Inferior parietal cortex (tissue), 1 donor: ENCODE results near the gene SUGP2.

Source experiments
- DNase-seq: peaks from one replicate; pipeline ENCODE4 v3.0.0-alpha.2; 2016; ENCODE audit errors: extremely low spot score

The SUGP2 gene

DNA sequence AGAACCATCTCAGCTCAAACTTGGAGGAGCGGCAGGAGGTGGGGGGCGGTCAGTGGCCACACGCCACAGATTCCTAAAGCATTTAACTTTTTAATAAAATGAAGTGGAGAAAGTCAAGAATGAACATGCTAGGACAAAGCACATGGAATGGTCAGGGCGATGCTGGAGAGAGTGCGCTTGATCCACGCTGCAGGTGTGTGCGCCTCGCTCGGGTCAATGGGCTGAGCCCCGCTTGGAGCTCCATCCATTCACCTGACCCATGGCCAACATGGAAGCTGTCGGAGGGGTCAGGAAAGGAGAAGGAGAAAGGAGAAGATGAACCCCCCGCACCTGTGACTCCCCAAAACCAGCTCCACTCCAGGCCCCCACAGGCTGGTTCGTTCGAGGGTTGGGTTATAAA lies 41.8 kb downstream of the SUGP2 start:
- DNase-seq = no peak

GRCh38 chr19:18991006-18991405 lies 42.3 kb downstream of the SUGP2 start:
- DNase-seq = no peak

DNA sequence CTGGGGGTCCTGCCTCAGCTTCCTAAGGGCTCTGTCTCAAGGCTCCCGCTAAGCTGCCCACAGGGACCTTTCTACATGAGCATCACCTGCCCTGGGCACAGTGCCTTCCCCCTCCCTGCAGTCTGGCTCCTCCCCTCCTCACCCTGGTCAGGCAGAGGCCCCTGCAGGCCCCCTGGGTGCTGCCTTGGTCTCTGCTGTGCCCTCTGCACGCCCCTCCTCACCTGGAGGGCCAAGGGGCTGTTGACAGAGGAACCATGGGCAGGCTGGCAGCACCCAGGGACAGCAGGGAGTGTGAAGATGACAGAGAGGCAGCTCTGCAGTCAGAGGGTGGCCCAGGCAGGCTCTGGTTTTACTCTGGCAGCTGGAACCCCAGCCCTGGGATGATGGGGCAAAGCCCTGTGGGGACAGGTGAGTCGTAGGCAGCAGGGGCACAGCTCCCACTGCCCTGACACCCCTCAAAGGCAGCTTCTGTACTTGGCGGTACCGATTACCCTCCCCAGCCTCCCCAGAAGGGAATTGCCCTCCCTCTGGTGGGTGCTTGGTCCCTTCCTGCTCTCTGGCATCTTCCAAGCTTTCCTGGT lies 43.1 kb downstream of the SUGP2 start:
- DNase-seq = no peak

DNA sequence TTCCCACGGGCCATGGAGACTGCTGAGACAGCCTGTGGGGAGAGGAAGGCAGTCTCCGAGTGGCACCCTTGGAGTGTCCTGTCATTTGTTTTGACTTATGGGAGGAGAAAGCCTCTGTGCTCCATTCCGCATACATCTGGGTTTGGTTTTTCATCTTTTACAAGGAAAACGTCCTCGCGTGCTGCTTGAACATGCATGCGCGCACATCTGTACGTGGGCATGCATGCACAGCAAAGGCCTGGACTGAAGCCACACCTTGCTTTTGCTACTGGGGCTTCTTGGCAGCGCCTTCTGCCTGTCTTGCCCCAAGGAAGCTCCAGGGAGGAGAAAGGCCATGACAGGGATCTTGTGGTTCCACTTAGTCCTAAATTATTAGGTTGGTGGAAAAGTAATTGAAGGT lies 44.0 kb downstream of the SUGP2 start:
- no peak for DNase-seq

GRCh38 chr19:18987456-18987855 lies 45.9 kb downstream of the SUGP2 start:
- no peak for DNase-seq

- DNase-seq = peak; percentile 17
Measured at GRCh38 chr19:18985257-18985656, 48.1 kb downstream of the SUGP2 start.

GRCh38 chr19:18984251-18984650 lies 49.1 kb downstream of the SUGP2 start:
- DNase-seq = no peak

DNA sequence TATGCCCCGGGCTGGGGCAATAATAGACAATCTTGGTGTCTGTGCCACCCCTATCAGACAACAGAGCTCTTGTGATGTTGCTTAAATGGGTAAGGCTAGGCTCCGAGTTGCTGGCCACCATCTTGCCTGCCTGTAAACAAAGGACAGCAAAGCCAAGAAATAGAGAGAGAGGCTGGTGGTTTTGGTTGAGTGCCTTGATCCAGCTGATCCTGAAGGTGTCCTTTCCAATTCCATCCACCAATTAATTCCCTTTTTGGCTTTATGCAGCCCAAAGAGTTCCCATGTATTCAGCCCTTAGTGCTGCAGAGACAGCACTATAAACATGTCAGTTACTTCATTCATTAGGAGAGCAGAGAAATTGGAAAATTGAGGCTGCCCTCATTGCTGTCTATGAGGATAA lies 50.6 kb downstream of the SUGP2 start:
- DNase-seq = no peak

DNA sequence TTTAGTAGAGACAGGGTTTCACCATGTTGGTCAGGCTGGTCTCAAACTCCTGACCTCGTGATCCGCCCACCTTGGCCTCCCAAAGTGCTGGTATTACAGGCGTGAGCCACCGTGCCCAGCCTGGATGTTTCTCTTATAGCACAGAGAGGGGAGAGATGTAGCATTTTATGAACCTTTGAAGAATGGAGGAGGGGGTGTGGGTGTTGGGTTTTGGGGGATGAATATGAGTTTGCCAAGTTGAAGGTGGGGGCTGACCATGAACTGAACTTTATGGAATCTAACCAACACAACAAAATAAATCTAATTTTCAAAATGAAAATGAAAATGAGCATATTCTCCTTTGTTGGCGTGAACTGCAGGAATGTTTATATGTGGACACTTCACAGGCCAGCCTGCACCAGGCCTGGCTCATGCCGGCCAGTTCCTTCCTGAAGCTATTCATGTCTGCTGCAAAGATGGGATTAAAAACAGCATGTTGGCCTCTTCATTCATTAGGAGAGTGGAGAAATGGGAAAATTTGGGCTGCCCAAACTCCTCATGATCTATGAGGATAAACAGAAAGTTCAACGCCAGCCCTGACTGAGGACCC lies 52.8 kb downstream of the SUGP2 start:
- no peak for DNase-seq

GRCh38 chr19:18978616-18979015 lies 54.7 kb downstream of the SUGP2 start:
- no peak for DNase-seq

DNA sequence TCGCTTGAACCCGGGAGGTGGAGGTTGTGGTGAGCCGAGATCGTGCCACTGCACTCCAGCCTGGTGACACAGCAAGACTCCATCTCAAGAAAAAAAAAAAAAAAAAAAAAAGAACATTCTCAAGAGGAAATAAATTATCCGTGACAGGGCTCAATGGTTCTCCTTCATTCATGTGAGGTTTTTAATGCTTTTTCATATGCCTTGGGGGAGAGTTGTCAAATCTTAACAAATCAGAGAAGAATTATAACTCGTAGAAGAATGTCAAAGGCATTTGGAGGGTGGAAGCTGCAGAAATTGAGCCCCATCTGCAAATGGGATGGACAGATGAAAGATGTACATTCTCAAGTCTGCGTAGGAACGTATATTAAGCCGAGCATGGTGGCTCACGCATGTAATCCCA lies 57.4 kb downstream of the SUGP2 start:
- no peak for DNase-seq

DNA sequence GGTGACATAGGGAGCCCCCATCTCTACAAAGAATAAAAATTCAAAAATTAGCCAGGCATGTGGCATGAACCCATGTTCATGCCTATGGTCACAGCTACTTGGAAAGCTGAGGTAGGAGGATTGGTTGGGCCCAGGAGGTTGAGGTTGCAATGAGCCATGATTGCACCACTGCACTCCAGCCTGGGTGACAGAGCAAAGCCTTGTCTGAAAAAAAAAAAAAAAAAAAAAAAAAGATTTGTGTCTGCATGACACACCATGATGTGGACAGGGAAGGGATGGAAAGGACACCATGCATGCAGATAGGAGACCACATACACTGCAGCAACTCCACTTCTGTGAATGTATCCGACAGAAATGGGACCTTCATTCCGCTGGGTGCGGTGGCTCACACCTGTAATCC lies 58.3 kb downstream of the SUGP2 start:
- DNase-seq = no peak

DNA sequence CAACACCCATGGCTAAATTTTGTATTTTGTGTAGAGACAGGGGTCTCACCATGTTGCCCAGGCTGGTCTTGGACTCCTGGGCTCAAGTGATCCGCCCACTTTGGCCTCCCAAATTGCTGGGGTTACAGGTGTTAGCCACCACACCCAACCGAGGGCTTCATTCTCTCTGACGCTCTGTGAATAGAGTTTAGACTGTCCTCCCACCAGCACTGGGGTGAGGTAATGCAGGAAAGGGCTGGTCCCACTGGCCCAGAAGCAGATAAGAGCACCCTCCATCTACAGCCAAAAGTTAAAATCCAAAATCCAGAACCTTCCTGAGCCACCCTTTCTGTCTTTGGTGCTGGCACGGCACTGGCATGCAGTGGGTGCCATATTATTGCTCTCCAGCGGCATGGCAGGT lies 60.5 kb downstream of the SUGP2 start:
- no peak for DNase-seq

DNA sequence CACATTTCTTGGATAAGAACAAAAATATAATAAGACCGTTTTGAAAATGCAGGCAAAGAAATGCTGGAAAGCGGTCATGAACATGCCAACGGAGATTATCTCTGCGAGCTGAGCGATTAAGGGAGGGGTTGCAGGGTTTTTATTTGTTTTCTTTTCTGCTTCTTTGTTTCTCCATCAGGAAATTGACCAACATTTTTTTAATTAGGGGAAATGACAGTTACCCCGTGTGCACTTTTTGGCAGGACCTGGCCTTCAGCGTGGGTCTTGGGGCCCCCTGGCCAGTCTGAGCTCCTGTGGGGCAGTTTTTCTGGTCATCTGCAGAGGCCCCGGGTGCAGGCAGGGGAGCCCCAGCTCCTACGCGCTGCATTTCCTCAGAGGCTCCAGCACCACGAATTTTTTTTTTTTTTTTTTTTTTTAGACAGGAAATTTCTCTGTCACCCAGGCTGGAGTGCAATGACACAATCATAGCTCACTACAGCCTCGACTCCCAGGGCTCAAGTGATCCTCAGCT lies 61.0 kb downstream of the SUGP2 start:
- DNase-seq = no peak

- no peak for DNase-seq
Measured at GRCh38 chr19:18969931-18970659, 63.2 kb downstream of the SUGP2 start.

DNA sequence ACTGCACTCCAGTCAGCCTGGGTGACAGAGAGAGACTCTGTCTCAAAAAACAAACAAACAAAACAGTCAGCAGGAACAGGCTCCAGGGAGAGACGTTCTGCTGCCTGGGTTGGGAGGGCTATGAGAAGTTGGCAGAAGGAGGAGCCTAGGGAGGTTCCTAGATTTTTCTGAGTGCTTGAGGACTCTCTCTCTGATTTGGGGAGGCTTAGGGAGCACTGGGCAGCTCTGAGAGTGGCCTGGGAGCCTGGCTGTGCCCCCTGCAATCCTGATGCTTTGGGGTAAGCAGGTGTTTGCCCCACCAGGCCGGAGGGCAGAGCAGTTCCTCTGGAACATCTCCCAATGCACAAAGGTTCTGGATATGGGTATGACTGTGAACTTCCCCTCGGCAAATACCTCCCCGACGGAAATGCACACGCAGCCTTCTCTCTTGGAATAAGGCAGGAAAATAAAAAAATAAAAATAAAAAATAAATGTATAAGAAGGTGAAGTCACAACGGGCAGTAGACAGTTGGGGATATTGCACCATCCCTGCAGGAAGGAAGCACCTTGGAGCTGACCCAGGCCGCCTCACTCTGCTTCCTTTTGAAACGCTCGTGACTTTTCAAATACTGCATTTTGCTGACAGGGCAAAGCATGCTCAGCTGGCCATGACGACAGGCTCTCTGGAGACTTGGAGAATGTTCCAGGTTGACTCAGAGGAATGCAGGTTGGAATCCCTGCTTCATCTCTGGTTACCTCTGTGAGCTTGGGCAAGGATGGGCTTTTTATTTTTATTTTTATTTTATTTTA lies 65.8 kb downstream of the SUGP2 start:
- DNase-seq = no peak

DNA sequence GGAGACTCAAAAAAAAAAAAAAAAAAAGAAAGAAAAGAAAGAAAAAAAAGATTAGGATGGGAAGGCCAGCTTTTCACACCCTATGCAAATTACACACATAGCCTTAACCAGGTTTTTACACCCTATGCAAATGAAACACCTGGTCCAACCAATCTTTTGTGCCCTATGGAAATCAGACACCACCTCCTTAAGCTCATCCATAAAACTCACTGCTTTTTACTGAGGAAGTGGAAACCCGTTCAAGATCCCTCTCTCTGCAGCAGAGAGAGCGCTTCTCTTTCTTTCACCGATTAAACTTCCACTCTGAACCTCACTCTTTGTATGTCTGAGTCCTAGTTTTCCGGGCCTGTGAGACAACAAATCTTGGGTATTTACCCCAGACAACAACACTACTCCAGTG lies 67.0 kb downstream of the SUGP2 start:
- DNase-seq = no peak

DNA sequence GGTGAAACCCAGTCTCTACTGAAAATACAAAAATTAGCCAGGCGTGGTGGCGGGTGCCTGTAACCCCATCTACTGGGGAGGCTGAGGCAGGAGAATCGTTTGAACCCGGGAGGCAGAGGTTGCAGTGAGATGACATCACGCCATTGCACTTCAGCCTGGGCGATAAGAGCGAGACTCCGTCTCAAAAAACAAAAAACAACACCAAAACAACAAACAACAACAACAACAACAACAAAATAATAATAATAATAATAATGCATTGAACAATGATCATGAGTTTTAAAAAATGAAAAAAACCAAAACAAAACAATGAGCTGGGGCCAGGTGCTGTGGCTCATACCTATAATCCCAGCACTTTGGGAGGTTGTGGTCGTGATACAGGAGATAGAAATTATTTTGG lies 69.2 kb downstream of the SUGP2 start:
- DNase-seq = no peak

- no peak for DNase-seq
Measured at GRCh38 chr19:18961767-18962620, 71.3 kb downstream of the SUGP2 start.

GRCh38 chr19:18960370-18960769 lies 72.9 kb downstream of the SUGP2 start:
- DNase-seq = no peak

DNA sequence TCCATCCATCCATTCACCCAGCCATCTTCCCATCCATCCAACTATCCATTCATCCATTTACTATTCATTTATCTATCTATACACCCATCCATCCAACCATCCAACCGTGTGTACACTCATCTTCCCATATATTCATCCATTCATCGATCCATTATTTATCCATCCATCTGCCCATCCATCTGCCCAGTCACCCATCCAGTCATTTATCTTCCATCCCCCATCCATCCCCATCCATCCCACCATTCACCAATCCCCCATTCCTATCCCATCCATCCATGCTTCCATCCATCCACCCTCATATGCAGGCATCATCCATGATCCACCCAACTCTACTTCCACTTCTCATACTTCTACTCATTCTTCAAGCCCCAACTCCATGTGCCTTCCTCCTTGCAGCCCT lies 78.3 kb downstream of the SUGP2 start:
- DNase-seq = no peak

DNA sequence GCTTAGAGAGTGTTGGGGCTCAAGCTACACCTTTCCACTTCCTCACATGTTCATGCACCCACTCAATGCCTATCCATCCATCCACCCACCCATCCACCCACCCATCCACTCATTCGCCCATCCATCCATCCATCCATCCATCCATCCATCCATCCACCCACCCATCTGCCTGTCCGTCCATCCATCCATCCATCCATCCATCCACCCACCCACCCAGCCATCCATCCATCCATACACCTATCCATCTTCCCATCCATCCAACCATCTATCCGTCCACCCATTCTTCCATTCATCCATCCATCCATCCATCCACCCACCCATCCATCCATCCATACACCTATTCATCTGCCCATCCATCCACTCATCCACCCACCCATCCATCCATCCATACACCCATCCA lies 79.2 kb downstream of the SUGP2 start:
- no peak for DNase-seq
